Measurements from ENCODE around the gene PGLYRP2.

PGLYRP2 gene

DNA sequence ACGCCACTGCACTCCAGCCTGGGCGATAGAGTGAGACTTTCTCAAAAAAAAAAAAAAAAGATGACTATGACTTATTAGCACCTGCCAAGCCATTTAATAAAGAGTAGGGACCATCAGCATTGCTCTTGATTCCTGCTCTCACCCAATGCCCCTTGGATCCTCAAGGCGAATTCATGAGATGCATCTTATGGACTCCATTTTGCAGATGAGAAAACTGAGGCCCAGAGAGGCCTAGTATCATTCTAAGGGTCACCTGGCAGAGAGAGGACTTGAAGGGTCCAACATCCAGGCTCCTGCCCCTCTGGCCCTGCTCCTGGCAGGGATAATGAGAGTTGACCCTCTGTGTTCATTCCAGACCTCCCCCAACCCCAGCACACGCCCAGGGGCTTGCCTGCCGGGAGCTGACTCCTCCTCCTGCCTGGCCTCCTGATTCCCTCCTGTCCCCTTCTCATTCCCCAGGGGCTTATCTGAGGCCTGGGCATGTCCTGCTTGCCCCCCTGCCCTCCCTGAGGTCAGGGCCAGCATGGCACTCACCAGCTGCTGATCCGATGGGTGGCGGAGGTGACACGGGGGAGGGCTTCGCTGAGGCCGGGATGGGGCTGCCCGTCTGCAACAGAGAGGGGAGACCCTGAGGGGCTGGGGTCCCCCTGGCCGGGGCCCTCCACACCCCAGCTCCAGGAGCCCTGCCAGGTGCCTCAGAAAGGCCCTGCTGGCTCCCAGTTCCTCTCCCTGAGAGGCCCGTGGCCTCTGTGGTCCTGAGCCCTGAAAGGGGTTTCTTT is 37.0 kb downstream of the PGLYRP2 start:
- in situ Hi-C loops (cut with HindIII; ENCODE audit: low sequenced_read_pairs): no loop called here

DNA sequence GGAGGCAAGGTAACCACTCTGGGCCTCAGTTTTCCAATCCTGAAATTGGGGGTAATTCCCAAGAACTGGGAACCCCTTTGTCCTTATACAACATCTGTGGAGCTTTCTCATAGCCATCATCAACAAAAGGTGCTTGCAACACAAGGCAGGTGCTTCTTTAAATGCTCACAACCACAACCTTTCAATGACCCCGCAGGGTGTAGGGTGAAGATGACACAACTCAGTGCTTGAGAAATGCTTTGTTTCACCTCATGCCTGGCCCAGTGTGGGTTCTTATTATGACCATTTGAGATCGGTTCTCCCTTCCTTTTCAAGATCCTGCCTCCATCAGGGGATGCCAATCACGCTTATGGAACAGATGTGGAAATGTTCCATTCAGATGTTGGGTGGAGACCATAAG is 38.0 kb downstream of the PGLYRP2 start:
- in situ Hi-C loops (cut with HindIII; ENCODE audit: low sequenced_read_pairs): no loop called here

DNA sequence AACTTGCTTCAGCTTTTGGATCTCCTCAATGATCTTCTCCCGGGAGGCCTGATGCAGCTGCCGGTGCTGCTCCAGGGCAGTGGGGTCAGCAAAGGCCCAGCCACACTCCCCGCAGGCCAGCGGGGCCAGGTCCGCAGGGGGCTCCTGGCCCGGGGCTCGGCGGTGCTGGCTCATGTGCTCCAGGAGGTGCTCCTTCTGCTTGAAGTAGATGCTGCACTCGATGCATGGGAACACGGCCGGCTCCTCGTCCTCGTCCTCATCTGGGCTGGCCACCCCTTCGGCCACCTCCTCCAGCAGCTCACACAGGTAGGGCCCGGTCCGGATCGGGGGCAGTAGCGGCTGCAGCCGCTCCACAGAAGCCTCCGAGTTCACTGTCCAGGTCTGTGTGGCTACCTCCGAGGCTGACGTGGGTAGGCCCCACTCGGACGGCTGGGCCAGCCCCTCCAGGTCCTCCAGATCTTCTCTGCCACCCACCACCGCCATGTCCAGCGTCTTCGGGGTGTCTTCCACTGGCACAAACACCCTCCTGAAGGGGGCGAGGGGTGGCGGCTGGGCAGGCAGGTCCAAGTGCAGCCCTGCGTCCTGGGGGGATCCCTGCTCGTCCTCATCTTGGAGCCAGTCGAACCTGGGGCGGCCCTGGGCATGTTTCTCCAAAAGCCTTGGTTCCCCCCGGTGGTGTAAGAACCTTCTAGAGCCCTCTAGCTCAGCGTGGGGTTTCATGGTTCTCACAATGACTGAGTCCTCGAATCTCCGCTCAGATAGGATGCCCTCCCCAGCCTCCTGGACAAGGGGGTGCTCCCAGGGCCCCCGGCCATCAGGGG is 39.3 kb downstream of the PGLYRP2 start:
- in situ Hi-C loops (cut with HindIII; ENCODE audit: low sequenced_read_pairs): no loop called here

DNA sequence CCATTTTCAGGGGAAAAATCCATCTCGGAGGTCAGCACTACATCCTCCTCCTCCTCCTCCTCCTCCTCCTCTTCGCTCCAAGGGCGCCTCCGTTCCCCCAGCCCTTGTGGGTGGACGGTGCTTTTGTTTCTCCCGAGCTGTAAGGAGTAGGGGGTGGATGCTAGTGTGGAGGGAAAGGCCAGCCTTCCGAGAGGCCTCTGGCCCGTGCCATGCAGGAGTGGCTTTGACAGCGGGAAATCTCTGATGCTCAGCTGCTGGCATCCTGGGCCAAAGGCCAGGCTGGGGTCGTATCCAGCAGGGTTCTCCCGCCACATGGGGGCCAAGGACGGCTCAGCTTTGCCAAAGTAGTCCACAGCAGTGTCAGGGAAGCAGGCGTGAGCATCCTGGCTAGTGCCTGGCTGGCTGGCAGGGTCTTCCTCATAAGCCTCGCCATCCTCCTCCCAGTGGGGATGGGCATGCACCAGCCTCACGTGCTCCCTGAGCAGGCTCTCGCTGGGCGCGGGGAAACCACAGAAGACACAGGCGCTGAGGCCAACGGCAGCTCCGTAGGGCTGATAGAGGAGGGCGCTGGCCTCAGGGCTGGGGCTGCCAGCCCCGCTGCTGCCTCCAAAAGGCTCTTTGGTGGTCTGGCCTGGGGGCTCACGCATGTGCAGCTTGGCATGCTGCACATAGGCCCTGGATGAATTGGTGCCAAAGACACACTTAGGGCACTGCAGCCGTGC is 40.1 kb downstream of the PGLYRP2 start:
- in situ Hi-C loops (cut with HindIII; ENCODE audit: low sequenced_read_pairs): no loop called here

DNA sequence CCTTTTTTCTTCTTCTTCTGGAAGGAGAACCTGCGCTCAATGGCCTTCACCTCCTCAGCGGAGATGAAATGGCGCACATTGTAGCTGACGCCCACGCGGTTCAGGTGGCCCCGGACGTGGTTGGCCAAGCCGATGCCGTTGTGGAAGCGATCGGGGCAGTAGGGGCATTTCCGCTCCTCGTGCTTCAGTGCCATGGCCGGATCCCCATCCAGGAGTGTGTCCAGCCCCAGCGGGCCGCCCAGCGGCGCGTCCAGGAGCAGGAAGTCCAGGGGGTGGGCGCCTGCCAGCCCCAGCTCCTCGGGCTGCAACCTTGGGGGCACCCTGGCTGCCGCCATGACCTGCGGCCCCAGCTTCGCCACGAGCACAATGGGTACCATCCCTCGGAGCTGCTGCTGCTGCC is 40.7 kb downstream of the PGLYRP2 start:
- in situ Hi-C loops (cut with HindIII; ENCODE audit: low sequenced_read_pairs): no loop called here

DNA sequence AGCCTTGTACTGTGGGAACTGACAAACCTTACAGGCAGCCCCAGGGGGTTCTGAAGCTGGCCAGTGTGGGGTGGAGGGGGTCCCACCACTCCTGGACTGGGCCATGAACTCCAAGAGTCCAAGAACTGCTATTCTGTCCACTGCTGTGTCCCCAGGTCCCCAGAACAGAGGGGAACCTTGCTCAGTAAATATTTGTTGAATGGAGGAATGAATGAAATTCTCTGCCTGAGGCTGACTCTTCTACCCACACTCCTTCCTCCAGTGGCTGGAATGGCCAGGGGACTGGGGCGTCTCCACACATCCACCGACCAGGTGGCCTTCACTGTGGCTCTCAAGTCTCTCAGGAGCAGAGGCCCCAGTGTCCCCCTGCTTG is 41.2 kb downstream of the PGLYRP2 start:
- in situ Hi-C loops (cut with HindIII; ENCODE audit: low sequenced_read_pairs): no loop called here

DNA sequence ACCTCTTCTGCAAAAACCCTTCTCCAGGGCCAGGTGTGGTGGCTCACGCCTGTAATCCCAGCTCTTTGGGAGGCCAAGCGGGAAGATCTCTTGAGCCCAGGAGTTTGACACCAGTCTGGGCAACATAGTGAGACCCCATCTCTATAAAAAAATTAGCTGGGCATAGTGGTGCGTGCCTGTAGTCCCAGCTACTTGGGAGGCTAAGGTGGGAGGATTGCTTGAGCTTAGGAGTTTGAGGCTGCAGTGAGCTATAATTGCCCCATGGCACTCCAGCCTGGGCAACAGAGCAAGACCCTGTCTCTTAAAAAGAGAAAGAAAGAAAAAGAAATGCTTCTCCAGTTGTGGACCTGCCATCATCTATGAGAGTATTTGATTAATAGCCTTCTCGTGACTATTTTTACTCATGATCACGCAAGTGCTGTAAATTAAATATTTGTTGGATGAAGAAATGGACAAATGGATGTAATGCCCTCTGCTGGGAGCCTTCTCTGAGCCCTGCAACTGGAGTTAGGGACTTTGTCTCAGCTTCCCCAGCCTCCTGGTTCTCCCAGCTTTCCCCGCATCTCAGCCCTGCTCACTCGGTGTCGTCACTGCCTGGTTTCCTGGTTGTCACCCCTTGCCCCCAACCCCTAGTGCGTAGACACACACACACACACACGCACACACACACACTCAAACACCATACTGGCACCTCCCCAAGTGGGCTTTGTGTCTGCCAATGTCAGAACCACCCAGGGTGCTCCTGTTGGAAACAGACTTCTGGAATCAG is 41.8 kb downstream of the PGLYRP2 start:
- in situ Hi-C loops (cut with HindIII; ENCODE audit: low sequenced_read_pairs): no loop called here

DNA sequence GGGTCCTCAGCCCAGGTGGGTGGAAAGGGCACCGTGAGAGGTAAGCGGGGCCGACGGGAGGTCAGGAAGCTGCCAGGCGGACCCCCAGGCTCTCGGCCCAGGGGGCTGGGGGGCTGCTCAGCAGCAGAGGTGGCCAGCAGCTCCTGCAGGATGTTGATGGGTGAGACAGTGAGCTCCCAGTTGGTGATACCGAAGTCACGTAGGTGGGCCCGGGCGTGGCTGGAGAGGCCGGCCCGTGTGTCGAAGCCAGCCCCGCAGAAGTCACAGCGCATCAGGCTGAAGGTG is 42.5 kb downstream of the PGLYRP2 start:
- in situ Hi-C loops (cut with HindIII; ENCODE audit: low sequenced_read_pairs): no loop called here

DNA sequence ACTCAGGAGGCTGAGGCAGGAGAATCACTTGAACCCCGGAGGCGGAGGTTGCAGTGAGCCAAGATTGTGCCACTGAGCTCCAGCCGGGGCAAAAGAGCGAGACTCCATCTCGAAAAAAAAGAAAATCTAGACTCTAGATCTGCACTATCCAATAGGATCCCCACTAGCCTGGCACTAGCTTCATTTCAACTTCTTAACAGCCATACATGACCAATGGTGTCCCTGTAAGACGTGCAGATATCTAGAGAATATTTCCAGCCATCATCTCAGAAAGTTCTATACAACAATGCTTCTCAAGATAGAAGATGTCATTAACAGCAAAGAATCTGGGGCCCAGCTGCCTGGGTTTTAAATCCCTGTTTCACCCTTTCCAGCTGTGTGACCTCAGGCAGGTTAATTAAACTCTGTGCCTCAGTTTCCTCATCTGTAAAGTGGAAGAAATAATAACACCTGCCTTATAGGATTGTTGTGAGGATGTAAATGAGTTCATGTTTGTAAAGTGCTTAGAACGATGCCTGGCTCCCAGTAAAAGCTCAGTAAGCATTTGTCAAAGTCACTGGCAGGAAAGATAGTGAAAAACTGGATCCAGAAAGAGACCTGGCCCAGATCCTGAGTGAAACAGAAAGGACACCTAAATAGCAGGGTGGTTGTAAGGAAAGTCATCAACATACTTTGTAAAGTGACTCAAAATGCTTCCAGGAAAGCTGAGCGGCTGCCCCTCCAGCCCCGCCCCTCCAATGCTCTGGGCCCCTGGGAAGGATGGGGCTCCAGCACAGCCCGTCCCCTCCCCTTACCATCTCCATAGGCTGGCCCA is 43.1 kb downstream of the PGLYRP2 start:
- in situ Hi-C loops (cut with HindIII; ENCODE audit: low sequenced_read_pairs): no loop called here

DNA sequence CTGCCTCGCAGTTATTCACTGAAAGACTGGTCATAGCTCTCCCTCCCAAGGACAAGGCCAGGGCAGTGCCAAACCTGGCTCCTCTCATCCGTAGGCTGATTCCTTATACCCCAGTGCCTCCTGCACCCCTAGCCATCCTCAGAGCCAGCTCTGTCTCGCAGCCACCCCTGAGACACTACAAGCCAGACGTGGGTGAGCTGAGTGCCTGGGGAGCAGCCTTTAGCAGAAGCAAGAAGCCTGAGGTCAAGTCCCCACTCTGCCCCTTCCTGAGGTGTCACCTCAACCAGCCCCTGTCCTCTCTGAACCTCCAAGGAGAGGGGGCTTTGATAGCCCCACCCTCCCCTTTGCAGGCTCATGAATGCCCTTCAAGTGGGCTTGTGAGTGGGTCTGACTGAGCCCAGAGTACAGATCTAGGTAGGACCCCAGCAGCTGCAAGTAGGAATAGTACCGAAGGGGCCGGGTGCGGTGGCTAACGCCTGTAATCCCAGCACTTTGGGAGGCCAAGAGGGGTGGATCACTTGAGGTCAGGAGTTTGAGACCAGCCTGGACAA is 45.7 kb downstream of the PGLYRP2 start:
- in situ Hi-C loops (cut with HindIII; ENCODE audit: low sequenced_read_pairs): no loop called here

DNA sequence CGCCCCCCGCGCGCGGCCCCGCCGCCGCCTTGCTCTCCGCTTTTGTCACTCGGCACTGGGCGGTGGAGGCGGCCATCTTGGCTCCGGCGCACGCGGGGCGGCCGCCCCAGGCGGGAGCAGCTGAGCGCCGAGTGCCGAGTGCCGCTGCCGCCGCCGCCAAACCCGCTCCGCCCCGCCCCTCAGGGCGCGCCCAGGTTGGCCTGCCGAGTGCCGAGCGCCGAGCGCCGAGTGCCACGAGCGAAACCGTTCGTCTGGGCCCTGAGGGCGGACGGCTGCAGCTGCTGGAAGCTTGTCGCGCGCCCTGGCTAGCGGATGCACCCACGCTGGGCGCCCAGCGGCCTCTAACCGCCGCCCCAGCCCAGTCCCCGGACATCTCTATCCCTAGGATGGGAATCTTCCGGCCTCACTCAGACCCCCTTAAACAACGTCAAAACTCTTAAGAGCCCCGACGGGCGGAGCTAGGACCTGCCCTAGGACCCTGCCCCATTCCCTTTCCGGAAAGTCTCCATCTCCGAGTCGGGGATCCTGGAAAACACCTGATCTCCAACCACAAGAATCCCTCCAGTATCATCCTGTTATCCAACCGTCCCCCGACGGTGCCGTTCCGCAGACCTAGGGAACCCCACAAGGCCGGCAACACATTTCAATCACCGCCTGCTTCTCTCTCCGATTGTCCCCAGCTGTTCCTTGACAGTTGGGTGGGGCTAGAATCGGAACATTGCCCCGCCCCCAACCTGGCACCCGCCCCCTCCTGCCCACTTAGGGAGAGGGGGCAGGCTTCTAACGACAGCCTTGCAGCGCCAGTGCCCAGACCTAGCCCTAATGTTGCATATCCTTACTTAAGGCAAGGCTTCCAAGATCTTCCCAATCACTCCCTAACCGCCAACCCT is 46.4 kb downstream of the PGLYRP2 start:
- in situ Hi-C loops (cut with HindIII; ENCODE audit: low sequenced_read_pairs): no loop called here

DNA sequence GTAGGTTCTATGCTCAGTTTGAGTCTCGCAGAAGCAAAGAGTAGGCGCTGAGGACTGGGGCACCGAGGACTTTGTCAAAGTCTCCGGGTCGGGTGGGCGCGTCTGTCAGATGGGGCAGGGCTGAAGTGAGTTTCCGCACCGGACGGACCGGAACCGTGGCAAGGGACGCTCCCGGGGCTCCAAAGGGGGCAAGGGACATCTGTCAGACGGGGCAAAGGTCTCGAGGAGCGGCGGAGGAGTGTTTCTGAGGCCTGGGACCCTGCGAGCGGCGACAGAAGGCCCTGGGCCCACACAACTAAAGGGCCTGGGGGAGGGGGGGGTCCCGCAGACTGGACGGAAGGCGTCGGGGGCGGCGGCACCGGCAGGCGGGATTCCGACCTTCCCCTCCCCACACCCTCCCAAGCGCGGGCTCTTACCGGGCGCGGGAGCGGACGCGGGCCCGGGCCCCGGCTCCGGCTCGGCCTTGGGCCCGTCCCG is 47.2 kb downstream of the PGLYRP2 start:
- in situ Hi-C loops (cut with HindIII; ENCODE audit: low sequenced_read_pairs): no loop called here

DNA sequence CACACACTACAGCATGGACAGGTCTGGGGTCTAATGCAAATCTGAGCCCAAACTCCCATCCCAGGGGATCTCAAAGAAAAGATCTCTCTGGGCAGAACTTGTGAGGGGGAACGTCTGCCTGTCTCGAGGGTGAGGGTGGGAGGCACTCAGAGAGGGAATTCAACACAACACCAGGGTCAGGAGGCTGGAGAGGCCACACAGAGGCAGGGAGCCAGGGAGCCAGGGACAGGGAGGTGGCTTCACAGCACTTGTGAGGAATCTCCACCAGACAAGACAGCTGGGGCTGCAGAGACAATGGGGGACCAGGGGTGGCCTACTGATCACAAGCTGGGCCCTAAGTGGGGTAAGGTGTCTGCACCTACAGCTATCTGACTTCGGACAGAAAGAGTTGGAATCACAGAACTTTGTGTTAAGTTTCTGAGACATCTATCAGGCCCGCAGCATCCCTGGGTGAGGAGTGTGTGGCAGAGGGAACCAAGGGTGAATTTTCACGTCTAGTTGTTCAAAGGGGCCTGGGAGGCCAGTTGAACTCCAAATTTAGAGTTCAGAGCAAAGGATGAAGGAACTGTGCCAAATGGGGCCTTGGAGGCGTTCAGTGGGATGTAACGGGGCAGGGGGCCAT is 47.8 kb downstream of the PGLYRP2 start:
- in situ Hi-C loops (cut with HindIII; ENCODE audit: low sequenced_read_pairs): no loop called here

DNA sequence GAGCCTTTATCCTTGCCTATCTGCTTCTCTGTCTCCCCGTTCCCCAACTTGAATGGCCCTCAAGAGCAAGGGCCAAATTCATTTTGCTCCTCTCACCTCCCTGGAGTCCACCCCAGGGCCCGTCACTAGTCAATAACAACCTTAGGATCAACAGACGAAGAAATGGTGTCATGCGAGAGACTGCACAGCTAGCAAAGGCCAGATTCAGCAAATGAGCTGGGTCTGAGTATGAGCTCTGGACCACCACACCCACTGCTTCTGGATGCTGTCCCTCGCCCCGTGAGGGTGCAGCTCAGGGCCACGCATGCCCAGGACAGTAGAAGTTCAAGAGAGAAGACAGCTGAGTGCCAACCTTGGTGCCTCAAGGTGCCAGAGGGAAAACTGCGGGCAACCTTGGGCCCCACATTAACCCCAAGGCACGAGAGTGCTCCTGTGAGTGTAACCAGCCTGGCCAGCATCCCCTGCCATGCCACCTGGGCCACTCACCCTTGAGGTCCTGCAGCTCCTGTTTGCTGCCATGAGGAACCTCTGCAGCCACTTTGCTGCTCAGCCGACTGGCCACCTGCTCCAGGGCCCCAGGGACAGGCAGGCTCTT is 48.7 kb downstream of the PGLYRP2 start:
- in situ Hi-C loops (cut with HindIII; ENCODE audit: low sequenced_read_pairs): no loop called here

DNA sequence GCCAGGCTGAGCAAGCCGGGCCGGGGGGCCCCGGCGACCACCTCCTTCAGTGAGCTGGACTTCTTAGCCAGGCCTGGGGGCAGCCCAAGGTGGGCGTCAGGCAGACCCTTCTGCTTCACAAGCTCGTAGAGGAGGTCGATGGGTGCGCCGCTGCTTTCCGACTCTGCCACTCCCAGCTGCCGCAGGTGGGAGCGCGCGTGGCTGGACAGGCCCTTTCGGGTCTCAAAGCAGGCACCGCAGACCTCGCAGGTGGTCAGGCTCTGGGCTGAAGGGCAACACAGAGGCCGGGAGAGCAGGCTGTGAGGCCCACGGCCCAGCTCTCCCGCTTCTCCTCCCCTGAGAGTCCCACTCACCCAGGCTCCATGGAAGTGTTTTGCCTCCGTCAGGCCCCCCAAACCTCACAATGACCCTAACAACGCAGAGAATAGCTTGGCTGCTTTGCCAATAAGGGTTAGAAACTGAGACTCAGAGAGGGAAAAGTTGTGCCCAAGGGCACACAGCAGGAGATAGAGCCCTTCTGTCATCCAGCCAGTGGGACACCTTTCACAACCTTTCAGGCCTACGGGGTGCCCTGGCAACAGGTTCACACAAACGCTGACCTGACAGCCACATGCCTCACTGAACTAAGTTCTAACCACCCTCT is 49.4 kb downstream of the PGLYRP2 start:
- in situ Hi-C loops (cut with HindIII; ENCODE audit: low sequenced_read_pairs): no loop called here

DNA sequence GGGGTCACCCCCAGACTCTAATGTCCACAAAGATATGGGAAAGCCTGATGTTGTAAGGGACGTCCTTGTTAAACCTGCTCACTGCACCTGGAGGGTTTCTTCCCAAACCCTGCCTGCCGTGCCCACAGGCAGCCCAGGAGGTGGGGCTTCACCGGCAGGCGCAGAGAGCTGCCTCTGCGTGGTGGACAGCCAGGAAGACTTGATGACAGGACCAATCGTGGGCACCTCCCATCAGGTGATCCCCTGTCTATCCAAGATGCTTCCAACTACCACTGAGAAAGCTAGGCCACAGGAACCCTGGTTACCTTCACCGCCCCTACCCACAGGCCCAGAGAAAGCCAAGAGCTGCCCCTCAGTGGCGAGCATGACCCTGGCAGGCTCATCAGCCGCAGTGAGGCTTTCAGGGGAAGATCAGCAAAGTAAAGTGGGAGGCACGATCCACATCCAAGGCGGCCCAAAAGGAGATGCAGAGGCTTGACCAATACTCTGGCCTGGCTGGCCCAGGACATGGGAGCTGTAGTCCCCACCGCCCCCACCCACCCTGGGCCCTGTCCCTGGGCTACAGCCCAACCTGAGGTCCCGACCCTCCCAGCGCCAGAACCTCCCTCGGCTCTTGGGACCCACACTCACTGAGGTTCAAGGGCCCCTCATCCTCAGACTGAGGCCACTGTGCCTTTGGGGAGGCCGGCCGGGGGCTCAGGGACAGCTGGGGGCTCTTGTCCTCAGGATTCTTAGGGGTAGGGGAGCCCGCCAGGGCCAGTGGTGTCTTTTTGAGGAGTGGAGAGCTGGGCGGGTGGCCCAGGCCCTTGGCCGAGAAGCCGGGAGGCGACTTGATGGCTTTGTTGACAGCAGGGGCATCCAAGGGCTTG is 50.1 kb downstream of the PGLYRP2 start:
- in situ Hi-C loops (cut with HindIII; ENCODE audit: low sequenced_read_pairs): no loop called here

Measured in endothelial cell of hepatic sinusoid (primary cell).